AG10803 (cell line): Measurements from ENCODE around the gene CC2D1A.
A peak's percentile ranks its signal among the peaks of the same experiment; 100 is the strongest.

Experiments
- DNase-seq: peaks from one replicate; pipeline ENCODE4 v3.0.0; 2010; ENCODE audit warnings: low read depth
- H3K4me3 ChIP-seq: 2 replicates; pipeline ENCODE4 v1.5.1; 2011; ENCODE audit warnings: mild to moderate bottlenecking, low read length, control low read depth
- TF ChIP-seq, protein P1 (sequence below): conservative IDR thresholded peaks from 2 replicates; pipeline ENCODE4 v1.5.1; 2011; ENCODE audit warnings: mild to moderate bottlenecking, low read length, control low read depth, inconsistent platforms

CC2D1A gene

GRCh38 chr19:13905634-13906520 is at the start of gene CC2D1A, which contains the start of gene BRME1:
Gene CC2D1A, plus strand, starts transcription at chr19:13906201. Its CDS starts 241 bp downstream, at chr19:13906442.
Gene BRME1, minus strand, starts transcription at chr19:13906117. Its CDS starts 1,225 bp downstream, at chr19:13904892.
- DNase-seq, result peak; percentile 76
- TF ChIP-seq, protein P1, sequence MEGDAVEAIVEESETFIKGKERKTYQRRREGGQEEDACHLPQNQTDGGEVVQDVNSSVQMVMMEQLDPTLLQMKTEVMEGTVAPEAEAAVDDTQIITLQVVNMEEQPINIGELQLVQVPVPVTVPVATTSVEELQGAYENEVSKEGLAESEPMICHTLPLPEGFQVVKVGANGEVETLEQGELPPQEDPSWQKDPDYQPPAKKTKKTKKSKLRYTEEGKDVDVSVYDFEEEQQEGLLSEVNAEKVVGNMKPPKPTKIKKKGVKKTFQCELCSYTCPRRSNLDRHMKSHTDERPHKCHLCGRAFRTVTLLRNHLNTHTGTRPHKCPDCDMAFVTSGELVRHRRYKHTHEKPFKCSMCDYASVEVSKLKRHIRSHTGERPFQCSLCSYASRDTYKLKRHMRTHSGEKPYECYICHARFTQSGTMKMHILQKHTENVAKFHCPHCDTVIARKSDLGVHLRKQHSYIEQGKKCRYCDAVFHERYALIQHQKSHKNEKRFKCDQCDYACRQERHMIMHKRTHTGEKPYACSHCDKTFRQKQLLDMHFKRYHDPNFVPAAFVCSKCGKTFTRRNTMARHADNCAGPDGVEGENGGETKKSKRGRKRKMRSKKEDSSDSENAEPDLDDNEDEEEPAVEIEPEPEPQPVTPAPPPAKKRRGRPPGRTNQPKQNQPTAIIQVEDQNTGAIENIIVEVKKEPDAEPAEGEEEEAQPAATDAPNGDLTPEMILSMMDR, result no peak
- H3K4me3 ChIP-seq, result peak within 1 kb of the TSS; percentile 78

DNA sequence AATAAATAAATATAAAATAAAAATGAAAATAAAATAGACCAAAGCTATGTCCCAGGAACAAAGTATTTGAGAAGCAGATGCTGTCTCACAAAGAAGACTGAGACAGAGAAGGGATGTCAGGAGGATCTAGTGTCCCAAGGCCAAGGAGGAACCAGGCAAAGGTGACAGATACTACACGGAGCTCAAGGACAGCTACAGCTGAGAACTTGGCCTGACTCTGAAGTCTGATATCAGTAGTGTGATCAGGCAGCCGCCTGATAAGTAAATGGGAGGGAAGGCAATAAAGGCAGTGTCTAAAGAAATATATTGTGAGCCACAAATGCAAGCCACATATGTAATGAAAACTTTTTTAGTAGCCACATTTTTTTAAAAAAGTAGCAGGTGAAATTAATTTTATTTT is 49.5 kb upstream of the CC2D1A start:
- no peak for DNase-seq
- no peak overlapping the region for H3K4me3 ChIP-seq
- TF ChIP-seq, protein P1, result no peak

DNA sequence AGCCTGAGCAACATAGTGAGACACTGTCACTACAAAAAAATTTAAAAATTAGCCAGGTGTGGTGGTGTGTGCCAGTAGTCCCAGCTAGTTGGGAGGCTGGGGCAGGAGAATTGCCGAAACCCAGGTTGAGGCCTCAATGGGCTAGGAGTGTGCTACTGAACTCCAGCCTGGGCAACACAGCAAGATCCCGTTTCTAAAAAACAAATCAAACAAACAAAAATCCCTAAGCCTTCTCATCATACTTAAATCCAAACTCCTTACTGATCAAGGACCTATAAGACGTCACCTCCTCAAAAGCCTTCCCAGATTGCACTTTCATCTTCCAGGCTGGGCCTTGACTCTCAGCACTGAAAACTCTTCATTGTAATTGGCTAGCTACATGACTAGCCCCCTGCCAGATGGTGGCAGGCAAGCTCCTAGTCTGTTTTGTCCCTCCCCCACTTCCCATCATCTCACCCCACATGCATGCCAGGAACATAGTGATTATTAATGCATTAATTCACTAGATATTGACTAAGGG is 46.6 kb upstream of the CC2D1A start:
- TF ChIP-seq, protein P1, result peak; percentile 14; the same call in 1 of the 2 replicates
- H3K4me3 ChIP-seq, result no peak overlapping the region
- peak; percentile 52 for DNase-seq

DNA sequence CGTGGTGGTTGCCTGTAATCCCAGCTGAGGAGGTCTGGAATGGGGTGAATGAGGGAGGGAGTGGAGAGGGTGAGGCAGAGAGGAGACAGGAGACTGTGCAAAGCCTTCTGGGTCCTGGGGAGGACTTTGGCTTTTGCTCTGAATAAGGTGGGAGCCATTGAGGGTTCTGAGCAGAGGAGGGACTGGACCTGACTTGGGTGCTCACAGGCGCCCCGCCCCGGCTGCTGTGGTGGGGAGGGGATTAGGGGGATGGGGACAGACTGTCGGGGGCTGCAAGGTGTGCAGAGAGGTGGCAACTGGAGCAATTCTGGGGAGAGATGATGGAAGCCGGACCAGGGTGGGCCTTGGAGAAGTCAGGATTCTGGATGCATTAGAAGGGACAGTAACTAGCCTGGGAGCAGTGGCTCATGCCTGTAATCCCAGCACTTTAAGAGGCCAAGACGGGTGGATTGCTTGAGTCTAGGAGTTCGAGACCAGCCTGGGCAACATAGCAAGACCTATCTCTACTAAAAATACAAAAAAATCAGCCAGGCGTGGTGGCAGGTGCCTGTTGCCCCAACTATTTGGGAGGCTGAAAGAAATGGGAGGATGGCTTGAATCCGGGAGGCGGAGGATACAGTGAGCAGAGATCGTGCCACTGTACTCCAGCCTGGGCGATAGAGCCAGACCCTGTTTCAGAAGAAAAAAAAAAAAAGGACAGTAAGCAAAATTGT is 45.2 kb upstream of the CC2D1A start:
- peak overlapping the region; percentile 57 for H3K4me3 ChIP-seq
- TF ChIP-seq, protein P1, result no peak
- no peak for DNase-seq

DNA sequence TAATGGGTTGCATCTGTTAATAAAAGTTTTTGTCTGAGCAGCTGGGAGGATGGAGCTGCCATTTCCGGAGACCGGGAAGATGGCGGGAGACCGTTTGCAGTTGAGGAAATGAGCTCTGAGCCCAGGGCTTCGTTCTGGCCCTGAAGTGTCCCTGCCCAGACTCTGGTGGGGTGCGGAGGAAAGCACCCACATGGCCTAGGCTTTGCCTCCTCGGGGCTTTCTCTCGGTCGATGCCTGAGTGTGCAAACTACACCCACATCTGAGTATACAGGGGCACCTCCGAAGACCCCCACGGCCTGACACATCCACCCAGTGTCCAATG is 44.6 kb upstream of the CC2D1A start:
- TF ChIP-seq, protein P1, result no peak
- DNase-seq, result peak; percentile 60
- peak overlapping the region; percentile 57 for H3K4me3 ChIP-seq

GRCh38 chr19:13861714-13862531 is 44.1 kb upstream of the CC2D1A start:
- DNase-seq, result peak; percentile 95
- TF ChIP-seq, protein P1, result peak; percentile 77
- peak overlapping the region; percentile 57 for H3K4me3 ChIP-seq
